GM18526 (cell line): ENCODE data around the gene ADAMTS3.

Source experiments
- POLR2A ChIP-seq: IDR thresholded peaks from 3 replicates; pipeline ENCODE4 v1.6.1; 2011; ENCODE audit not compliant: insufficient read length; ENCODE audit errors: extremely low read depth

ADAMTS3 gene

GRCh38 chr4:72405417-72405816 is 163.6 kb downstream of the ADAMTS3 start:
- no peak for TF ChIP-seq POLR2A

GRCh38 chr4:72397314-72397713 is 171.7 kb downstream of the ADAMTS3 start:
- no peak for TF ChIP-seq POLR2A

- TF ChIP-seq POLR2A, result no peak
Observed at GRCh38 chr4:72394012-72394663, 174.9 kb downstream of the ADAMTS3 start.

GRCh38 chr4:72391281-72391680 is 177.7 kb downstream of the ADAMTS3 start:
- no peak for TF ChIP-seq POLR2A

GRCh38 chr4:72390409-72390808 is 178.6 kb downstream of the ADAMTS3 start:
- no peak for TF ChIP-seq POLR2A

GRCh38 chr4:72388521-72388920 is 180.5 kb downstream of the ADAMTS3 start:
- TF ChIP-seq POLR2A, result no peak

- no peak for TF ChIP-seq POLR2A
Observed at GRCh38 chr4:72387959-72388358, 181.1 kb downstream of the ADAMTS3 start.

- TF ChIP-seq POLR2A, result no peak
Observed at GRCh38 chr4:72383439-72383838, 185.6 kb downstream of the ADAMTS3 start.

GRCh38 chr4:72378901-72379300 is 190.1 kb downstream of the ADAMTS3 start:
- no peak for TF ChIP-seq POLR2A

- TF ChIP-seq POLR2A, result no peak
Observed at GRCh38 chr4:72377491-72378194, 191.4 kb downstream of the ADAMTS3 start.

GRCh38 chr4:72376901-72377300 is 192.1 kb downstream of the ADAMTS3 start:
- TF ChIP-seq POLR2A, result no peak

GRCh38 chr4:72375073-72375736 is 193.8 kb downstream of the ADAMTS3 start:
- TF ChIP-seq POLR2A, result no peak

GRCh38 chr4:72374159-72374558 is 194.9 kb downstream of the ADAMTS3 start:
- TF ChIP-seq POLR2A, result no peak

- no peak for TF ChIP-seq POLR2A
Observed at GRCh38 chr4:72366601-72367000, 202.4 kb downstream of the ADAMTS3 start.

GRCh38 chr4:72365981-72366380 is 203.0 kb downstream of the ADAMTS3 start:
- TF ChIP-seq POLR2A, result no peak

- TF ChIP-seq POLR2A, result no peak
Observed at GRCh38 chr4:72365016-72365415, 204.0 kb downstream of the ADAMTS3 start.
